GM12873 (cell line): ENCODE data around the gene HDGFL2.

Experiments
- TF ChIP-seq, protein P1 (sequence below): IDR thresholded peaks from 2 replicates; pipeline ENCODE4 v1.5.1; 2012; ENCODE audit warnings: low read depth, mild to moderate bottlenecking, moderate library complexity, low read length, control low read depth; ENCODE audit not compliant: insufficient read depth; ENCODE audit errors: missing control alignments

The HDGFL2 gene

GRCh38 chr19:4441994-4442818 is 29.9 kb upstream of the HDGFL2 start:
- TF ChIP-seq, protein P1, sequence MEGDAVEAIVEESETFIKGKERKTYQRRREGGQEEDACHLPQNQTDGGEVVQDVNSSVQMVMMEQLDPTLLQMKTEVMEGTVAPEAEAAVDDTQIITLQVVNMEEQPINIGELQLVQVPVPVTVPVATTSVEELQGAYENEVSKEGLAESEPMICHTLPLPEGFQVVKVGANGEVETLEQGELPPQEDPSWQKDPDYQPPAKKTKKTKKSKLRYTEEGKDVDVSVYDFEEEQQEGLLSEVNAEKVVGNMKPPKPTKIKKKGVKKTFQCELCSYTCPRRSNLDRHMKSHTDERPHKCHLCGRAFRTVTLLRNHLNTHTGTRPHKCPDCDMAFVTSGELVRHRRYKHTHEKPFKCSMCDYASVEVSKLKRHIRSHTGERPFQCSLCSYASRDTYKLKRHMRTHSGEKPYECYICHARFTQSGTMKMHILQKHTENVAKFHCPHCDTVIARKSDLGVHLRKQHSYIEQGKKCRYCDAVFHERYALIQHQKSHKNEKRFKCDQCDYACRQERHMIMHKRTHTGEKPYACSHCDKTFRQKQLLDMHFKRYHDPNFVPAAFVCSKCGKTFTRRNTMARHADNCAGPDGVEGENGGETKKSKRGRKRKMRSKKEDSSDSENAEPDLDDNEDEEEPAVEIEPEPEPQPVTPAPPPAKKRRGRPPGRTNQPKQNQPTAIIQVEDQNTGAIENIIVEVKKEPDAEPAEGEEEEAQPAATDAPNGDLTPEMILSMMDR: no peak

GRCh38 chr19:4442819-4443146 is 29.3 kb upstream of the HDGFL2 start:
- TF ChIP-seq, protein P1: no peak

DNA sequence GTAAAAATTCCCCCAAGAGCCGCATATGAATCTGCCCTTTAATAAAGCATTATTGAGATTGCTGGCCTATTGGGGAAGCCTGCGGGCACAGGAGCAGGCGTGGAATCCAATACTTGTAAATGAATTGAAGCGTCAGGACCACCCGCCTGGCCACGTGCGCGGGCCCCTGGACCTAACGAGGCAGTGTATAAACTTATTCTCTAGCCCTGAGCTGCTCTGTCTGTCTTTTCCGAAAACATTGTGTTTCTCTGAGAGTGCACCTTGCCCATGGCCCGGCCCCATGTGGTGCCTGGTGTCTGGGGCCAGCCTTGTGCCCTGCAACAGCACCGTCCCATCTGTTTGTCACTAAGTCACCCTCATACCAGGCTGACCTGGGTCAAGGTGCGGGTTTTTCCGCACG is 28.9 kb upstream of the HDGFL2 start:
- TF ChIP-seq, protein P1: no peak

GRCh38 chr19:4443966-4444764 is 27.9 kb upstream of the HDGFL2 start:
- TF ChIP-seq, protein P1: no peak

DNA sequence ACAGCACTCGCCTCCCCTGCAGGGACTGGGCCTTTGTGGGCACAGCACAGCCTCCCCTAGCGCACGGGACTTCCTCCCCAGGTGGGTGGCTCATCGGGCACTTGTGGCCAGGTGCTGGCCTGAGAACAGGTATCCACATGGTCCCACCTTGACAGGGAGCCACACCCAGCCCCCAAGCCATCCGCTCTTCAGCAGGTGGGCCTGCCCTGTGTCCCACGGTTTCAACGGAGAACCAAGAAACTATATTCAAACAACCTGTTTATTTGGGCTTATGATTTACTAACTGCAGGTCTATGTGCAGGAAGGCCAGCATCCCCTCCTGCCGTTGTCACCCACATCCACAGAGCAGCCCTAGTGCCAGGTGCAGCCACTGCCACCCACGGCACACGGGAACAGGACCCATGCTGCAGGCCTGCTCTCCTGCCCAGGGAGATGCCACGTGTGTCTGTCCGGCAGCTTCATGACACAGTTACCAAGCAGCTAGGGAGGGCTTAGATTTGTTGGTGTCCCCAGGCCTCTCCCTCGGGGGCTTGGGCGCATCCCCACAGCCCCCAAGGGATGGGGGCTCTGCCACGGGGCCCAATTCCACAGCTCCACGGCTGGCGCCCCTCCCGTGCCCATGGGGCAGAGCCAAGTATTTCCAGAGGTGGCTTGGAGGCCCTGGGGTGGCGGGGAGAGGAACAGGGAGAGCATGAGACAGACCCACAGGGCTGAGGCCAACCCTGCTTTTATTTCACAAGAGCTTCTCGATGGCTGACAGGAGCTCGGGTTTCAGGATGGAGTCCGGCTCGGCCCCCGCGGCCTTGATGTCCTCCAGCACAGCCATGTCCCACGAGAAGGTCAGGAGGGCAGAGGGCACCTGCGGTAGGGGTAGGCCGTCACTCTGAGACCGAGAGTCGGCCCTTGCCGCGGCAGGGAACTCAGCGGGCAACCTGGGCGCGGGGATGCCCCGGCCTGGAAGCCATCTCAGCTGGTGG is 27.0 kb upstream of the HDGFL2 start:
- TF ChIP-seq, protein P1: no peak

- TF ChIP-seq, protein P1: no peak
These were observed 26.0 kb upstream of the HDGFL2 start for GRCh38 chr19:4445963-4446703.
